Progenitor cell of endocrine pancreas (in vitro differentiated cells): ENCODE measurements around the gene PLA2G4E. TPM values are rescaled to one million over a fixed set of nuclear protein-coding genes. Genes with fewer than 3 reads are reported as not detected.

Experiments
- DNase-seq: peaks from one replicate; pipeline ENCODE4 v3.0.0; 2021; ENCODE audit warnings: low spot score; ENCODE audit not compliant: unreplicated experiment
- H3K27ac Mint-ChIP-seq: 2 replicates; pipeline ENCODE4 v1.8.0; 2021; ENCODE audit warnings: mild to moderate bottlenecking, moderate library complexity, mixed read lengths
- H3K27me3 Mint-ChIP-seq: 2 replicates; pipeline ENCODE4 v1.8.0; 2021; ENCODE audit warnings: mixed read lengths
- H3K36me3 Mint-ChIP-seq: 2 replicates; pipeline ENCODE4 v1.8.0; 2022; ENCODE audit warnings: mixed read lengths; ENCODE audit not compliant: insufficient read depth
- H3K4me1 Mint-ChIP-seq: 2 replicates; pipeline ENCODE4 v1.8.0; 2021; ENCODE audit warnings: low read depth, mixed read lengths
- H3K4me3 Mint-ChIP-seq: 2 replicates; pipeline ENCODE4 v1.8.0; 2021; ENCODE audit warnings: low read depth, mild to moderate bottlenecking, moderate library complexity, mixed read lengths
- H3K9me3 Mint-ChIP-seq: 2 replicates; pipeline ENCODE4 v1.8.0; 2021; ENCODE audit warnings: low read depth, mixed read lengths
- total RNA-seq: library from RNA; stranded (reverse); gene quantifications from 2 replicates; pipeline ENCODE4 v1.2.1, GENCODE V29; 2021
- TF ChIP-seq, protein P1 (sequence below): fragments of 200-600 bp; sonication (generic); IDR thresholded peaks from one replicate; pipeline ENCODE4 v1.5.0; 2021; ENCODE audit warnings: antibody characterized with exemption, mild to moderate bottlenecking; ENCODE audit not compliant: unreplicated experiment

Gene PLA2G4E
- total RNA-seq, 1 donor from 2014 or later: not detected

DNA sequence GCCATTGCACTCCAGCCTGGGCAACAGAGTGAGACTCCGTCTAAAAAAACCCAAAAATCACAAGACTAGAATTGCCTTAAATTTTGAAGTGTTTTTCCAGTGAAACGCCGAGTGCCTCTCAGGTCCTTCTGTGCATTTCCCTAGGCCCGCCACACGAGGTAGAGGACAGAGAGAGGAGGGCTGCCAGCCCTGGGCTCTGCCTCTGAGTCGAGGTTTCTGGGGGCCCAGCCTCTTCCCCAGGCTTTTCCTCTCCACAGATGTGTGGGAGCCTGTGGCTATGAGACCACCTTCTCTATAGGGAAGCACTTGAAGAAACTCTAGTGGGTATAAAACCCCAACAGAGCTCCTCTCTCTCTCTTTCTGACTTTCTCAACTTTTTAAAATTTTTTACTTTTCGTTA is 37.6 kb downstream of the PLA2G4E start:
- DNase-seq: no peak

DNA sequence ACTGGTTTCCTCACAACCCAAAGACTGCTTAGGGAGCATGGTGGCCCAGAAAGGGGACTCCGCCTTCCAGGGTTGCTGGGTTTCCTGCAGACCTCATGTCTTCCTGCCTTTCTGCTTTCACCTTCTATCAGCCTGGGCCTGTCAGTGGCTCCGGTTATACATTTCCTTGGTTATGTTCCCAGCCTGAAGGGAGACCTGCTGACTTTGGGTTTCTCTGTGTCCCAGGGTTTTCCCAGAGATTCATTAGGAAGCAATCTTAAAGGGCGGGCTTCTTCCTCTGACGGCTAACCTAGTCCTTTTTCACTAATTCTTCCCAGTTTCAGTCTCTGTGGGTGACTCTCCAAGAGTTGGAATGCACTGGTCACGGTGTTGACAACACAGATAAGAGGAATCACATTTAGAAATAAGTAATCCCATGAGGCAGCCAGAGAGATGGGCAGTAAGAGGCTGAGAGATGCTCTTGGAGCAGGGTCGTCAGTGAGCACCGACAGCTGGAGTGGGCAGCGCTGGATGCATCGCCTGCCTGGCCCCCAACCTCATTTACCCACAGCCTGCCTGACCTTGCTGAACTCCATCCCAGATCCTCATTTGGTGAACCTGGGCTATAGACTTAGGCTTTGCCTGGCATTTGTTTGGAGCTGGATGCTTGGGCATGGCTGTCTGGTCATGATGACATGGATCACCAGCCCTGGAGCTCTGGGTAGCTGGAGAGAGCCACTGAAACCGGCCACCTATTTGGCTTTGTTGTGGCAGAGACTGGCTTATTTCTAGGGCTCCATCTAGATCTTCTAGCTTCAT is 38.5 kb downstream of the PLA2G4E start:
- Mint-ChIP-seq H3K9me3 (no peaks in the 10 kb centered on the region), H3K36me3 (no peaks in the 10 kb centered on the region), H3K4me1 (peaks cover 14% of the 10 kb centered on the region), H3K27ac (no peak overlapping the region), H3K4me3 (no peak overlapping the region), H3K27me3 (peaks cover 14% of the 10 kb centered on the region)
- TF ChIP-seq, protein P1, sequence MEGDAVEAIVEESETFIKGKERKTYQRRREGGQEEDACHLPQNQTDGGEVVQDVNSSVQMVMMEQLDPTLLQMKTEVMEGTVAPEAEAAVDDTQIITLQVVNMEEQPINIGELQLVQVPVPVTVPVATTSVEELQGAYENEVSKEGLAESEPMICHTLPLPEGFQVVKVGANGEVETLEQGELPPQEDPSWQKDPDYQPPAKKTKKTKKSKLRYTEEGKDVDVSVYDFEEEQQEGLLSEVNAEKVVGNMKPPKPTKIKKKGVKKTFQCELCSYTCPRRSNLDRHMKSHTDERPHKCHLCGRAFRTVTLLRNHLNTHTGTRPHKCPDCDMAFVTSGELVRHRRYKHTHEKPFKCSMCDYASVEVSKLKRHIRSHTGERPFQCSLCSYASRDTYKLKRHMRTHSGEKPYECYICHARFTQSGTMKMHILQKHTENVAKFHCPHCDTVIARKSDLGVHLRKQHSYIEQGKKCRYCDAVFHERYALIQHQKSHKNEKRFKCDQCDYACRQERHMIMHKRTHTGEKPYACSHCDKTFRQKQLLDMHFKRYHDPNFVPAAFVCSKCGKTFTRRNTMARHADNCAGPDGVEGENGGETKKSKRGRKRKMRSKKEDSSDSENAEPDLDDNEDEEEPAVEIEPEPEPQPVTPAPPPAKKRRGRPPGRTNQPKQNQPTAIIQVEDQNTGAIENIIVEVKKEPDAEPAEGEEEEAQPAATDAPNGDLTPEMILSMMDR: no peak
- DNase-seq: no peak

More for the DNA sequence above, 37.6 kb downstream of the PLA2G4E start:
- H3K27ac Mint-ChIP-seq: no peak overlapping the region
- no peak overlapping the region for H3K4me3 Mint-ChIP-seq
- no peaks in the 10 kb centered on the region for H3K36me3 Mint-ChIP-seq
- TF ChIP-seq, protein P1: no peak
- H3K4me1 Mint-ChIP-seq: peaks cover 14% of the 10 kb centered on the region
- H3K27me3 Mint-ChIP-seq: peaks cover 14% of the 10 kb centered on the region
- H3K9me3 Mint-ChIP-seq: no peaks in the 10 kb centered on the region

DNA sequence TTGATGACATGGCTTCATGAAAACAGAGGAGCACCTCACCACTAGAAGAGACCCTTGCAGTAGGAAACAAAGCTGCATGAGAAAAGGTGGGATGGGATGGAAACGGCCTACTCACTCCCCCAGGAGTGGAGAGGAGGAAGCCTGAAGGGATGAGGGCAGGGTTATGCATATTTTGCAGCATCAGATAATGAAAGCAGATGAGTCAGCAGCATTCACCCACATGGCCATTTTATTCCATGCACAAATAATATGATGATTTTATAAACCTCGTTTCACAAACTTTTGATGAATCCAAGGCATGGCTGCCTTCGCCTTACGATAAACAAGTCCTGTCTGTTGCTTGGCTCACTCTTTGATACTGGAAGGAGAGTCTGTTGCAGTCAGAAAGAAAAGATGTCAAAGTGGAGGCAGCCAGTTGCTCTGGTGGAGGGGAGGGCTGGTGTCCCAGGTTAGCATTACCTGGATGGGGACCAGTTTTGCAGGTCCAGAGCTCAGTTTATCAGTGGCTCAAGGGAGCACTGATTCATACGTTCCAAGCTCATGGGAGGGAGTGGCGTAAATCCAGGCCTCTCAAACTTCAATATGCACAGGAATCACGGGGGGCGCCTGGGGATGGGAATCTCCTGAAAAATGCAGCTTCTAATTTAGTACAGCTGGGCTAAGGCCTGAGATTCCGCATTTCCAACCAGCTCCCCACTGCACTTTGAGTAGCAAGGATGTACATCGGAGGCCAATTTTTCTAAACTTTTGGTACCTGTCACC is 39.3 kb downstream of the PLA2G4E start:
- Mint-ChIP-seq H3K4me1 (peaks cover 14% of the 10 kb centered on the region), H3K9me3 (no peaks in the 10 kb centered on the region), H3K27me3 (peaks cover 9% of the 10 kb centered on the region), H3K27ac (no peak overlapping the region), H3K4me3 (no peak overlapping the region), H3K36me3 (no peaks in the 10 kb centered on the region)
- TF ChIP-seq, protein P1: no peak
- DNase-seq: no peak

DNA sequence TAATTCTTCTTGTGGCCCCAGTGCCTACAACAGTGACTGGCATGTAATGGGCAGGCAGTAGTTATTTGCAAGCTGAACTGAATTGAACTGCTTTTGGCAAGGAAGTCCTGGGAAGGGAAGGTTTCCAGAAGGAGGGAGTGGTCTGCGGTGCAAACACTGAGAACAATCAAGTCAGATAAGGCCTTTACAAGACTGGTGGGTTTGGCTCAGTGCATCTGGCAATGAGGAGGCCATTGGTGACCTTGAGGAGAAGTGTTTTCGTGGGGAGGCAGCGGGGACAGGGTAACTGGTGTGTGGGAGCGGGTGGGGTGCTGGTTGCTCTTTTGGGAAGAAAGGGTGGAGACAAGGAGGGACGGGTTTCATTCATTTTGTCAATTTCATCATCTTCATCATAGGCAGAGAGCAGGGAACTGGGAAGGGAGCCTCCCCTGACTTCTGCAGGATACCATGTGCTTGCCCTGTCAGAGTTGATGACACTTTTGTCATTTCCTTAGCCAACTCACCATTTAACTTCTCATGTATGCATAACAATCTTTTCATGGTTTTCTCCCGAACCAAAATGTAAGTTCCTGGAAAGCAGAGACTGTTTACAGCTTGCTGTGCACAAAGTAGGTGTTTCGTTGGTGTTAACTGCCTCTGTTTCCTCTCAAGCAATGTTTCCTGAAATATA is 40.1 kb downstream of the PLA2G4E start:
- Mint-ChIP-seq H3K27ac (peak overlapping the region; percentile 39), H3K36me3 (no peaks in the 10 kb centered on the region), H3K4me1 (peaks cover 14% of the 10 kb centered on the region), H3K4me3 (no peak overlapping the region), H3K27me3 (peaks cover 9% of the 10 kb centered on the region), H3K9me3 (no peaks in the 10 kb centered on the region)
- no peak for DNase-seq
- TF ChIP-seq, protein P1: no peak
